HCT116 (cell line): Measurements from ENCODE around the gene TEAD1. TPM values are rescaled to one million over a fixed set of nuclear protein-coding genes. Genes with fewer than 3 reads are reported as not detected.

Source experiments
- ATAC-seq: fragments of 200-7000 bp; cut with Tn5 transposase; 2 replicates; pipeline ENCODE4 v1.9.1; 2020; ENCODE audit warnings: mild to moderate bottlenecking, moderate library complexity
- BruUV-seq: library from RNA; stranded (reverse); fragments of 400-500 nt; replicated peaks from 2 replicates; lab custom pipeline; 2021; lab: Mats Ljungman, UMichigan
- CTCF ChIA-PET: fragments of 300-600 bp; sonication (Branson Sonifier 250); formaldehyde crosslinking; loops from one replicate; lab custom pipeline; 2021; ENCODE audit warnings: antibody characterized with exemption; lab: Charles Lee
- POLR2A ChIA-PET: fragments of 300-600, 350-600 bp; sonication (Branson Sonifier 250); formaldehyde crosslinking; loops from one replicate; lab custom pipeline; 2021; ENCODE audit warnings: antibody characterized with exemption; lab: Charles Lee
- RAD21 ChIA-PET, 2 experiments: fragments of 300-600 bp; sonication (Branson Sonifier 250); formaldehyde crosslinking; loops; one replicate each; lab custom pipeline; 2023; ENCODE audit warnings: low total read pairs in 2 of 2; ENCODE audit not compliant: uncharacterized antibody in 2 of 2, unreplicated experiment in 2 of 2, low non-redundant PET in 1 of 2; lab: Charles Lee
- DNase-seq: peaks from one replicate; pipeline ENCODE4 v3.0.0-alpha.2; 2010; ENCODE audit warnings: low read depth, low spot score
- H2AFZ ChIP-seq: fragments of 200-600 bp; shearing (Covaris generic), sonication (generic); 2 replicates; pipeline ENCODE4 v1.6.1; 2017; ENCODE audit warnings: low read depth, mixed run types, mixed read lengths, antibody characterized with exemption, low read length; ENCODE audit not compliant: poor library complexity, severe bottlenecking
- H3K27ac ChIP-seq: 2 replicates; pipeline ENCODE4 v1.5.1; 2012; ENCODE audit warnings: low read depth, low read length
- H3K27me3 ChIP-seq: fragments of 200-600 bp; sonication (generic); 2 replicates; pipeline ENCODE4 v1.6.1; 2016; ENCODE audit warnings: mixed run types, low read length, mixed read lengths; ENCODE audit not compliant: insufficient read depth
- H3K36me3 ChIP-seq, 2 experiments: fragments of 200-500 bp in 1 of 2; fragments of 200-600 bp in 1 of 2; sonication (Bioruptor generic) in 1 of 2; sonication (generic) in 1 of 2; 2 replicates each; pipeline versions ENCODE4 v1.5.1 to v1.6.1; 2014 to 2016; ENCODE audit warnings: low read length in 2 of 2, inconsistent platforms in 1 of 2, mixed read lengths in 1 of 2, mixed run types in 1 of 2; ENCODE audit not compliant: insufficient read depth in 2 of 2, control insufficient read depth in 1 of 2
- H3K4me1 ChIP-seq, 2 experiments: fragments of 200-600 bp in 1 of 2; sonication (generic) in 1 of 2; 2 replicates each; pipeline versions ENCODE4 v1.5.1 to v1.6.1; 2012 to 2017; ENCODE audit warnings: low read length in 2 of 2, inconsistent platforms in 1 of 2, mild to moderate bottlenecking in 1 of 2, mixed read lengths in 1 of 2, mixed run types in 1 of 2, moderate library complexity in 1 of 2; ENCODE audit not compliant: insufficient read depth in 2 of 2, control insufficient read depth in 1 of 2
- H3K4me2 ChIP-seq: fragments of 200-600 bp; sonication (generic); 2 replicates; pipeline ENCODE4 v1.6.1; 2017; ENCODE audit warnings: mixed run types, low read length, mixed read lengths
- H3K4me3 ChIP-seq, 2 experiments: fragments of 200-600 bp in 1 of 2; sonication (generic) in 1 of 2; replicated peaks in 1 of 2; 2 replicates each; pipeline ENCODE4 v1.5.1; 2011 to 2016; ENCODE audit warnings: low read length in 2 of 2, control low read depth in 1 of 2, low read depth in 1 of 2, mild to moderate bottlenecking in 1 of 2, mixed read lengths in 1 of 2, mixed run types in 1 of 2
- H3K79me2 ChIP-seq: fragments of 200-600 bp; sonication (generic); 2 replicates; pipeline ENCODE4 v1.6.1; 2017; ENCODE audit warnings: mild to moderate bottlenecking, mixed run types, low read length, moderate library complexity, mixed read lengths; ENCODE audit not compliant: insufficient read depth
- H3K9ac ChIP-seq: fragments of 200-600 bp; sonication (generic); 2 replicates; pipeline ENCODE4 v1.6.1; 2016; ENCODE audit warnings: low read length, mixed read lengths
- H3K9me2 ChIP-seq: fragments of 200-600 bp; sonication (generic), shearing (Covaris generic); 2 replicates; pipeline ENCODE4 v1.6.1; 2017; ENCODE audit warnings: mixed run types, mild to moderate bottlenecking, moderate library complexity; ENCODE audit not compliant: insufficient read depth
- H3K9me3 ChIP-seq, 2 experiments: fragments of 200-500 bp in 1 of 2; fragments of 200-600 bp in 1 of 2; sonication (Bioruptor generic) in 1 of 2; sonication (generic) in 1 of 2; 2 replicates each; pipeline ENCODE4 v1.6.1; 2014 to 2017; ENCODE audit warnings: low read length in 2 of 2, mixed read lengths in 2 of 2, inconsistent platforms in 1 of 2, low read depth in 1 of 2, mild to moderate bottlenecking in 1 of 2, mixed run types in 1 of 2, moderate library complexity in 1 of 2; ENCODE audit not compliant: control insufficient read depth in 1 of 2, insufficient read depth in 1 of 2
- H4K20me1 ChIP-seq: fragments of 200-600 bp; sonication (generic), shearing (Covaris generic); 2 replicates; pipeline ENCODE4 v1.6.1; 2017; ENCODE audit warnings: mixed run types, mild to moderate bottlenecking, moderate library complexity; ENCODE audit not compliant: insufficient read depth
- EGR1 ChIP-seq: IDR thresholded peaks from 2 replicates; pipeline ENCODE4 v1.6.1; 2012; ENCODE audit warnings: low read depth
- ZNF274 ChIP-seq: fragments of 200-500 bp; sonication (Bioruptor generic); IDR thresholded peaks from 2 replicates; pipeline ENCODE4 v1.6.1; 2014; ENCODE audit warnings: mild to moderate bottlenecking, low read depth, low read length, inconsistent platforms
- intact Hi-C: fragments of 100-400 bp; cut with micrococcal nuclease; formaldehyde crosslinking; loops from 2 replicates; pipeline ENCODE4 v1.10.0; 2022
- total RNA-seq: library from RNA; stranded (reverse); gene quantifications from one replicate; pipeline ENCODE4 v1.2.1, GENCODE V29; 2021; ENCODE audit not compliant: unreplicated experiment

The TEAD1 gene
- total RNA-seq, 1 experiment from 2014 or later: 103 TPM

- no TSS peak for BruUV-seq
- H3K4me2 ChIP-seq: no peak overlapping the region
- DNase-seq (no peak), ATAC-seq (no peak)
- CTCF ChIA-PET: no interaction called here
- no peaks in the 10 kb centered on the region for H3K4me1 ChIP-seq
- no peaks in the 10 kb centered on the region for H4K20me1 ChIP-seq
- POLR2A ChIA-PET: no interaction called here
- H3K9ac ChIP-seq: no peak overlapping the region
- H3K27me3 ChIP-seq: no peaks in the 10 kb centered on the region
- no peak overlapping the region for H2AFZ ChIP-seq
- RAD21 ChIA-PET: no interaction called here
- H3K79me2 ChIP-seq: no peaks in the 10 kb centered on the region
- intact Hi-C loops: no loop called here
- TF ChIP-seq ZNF274: no peak
- TF ChIP-seq, all 23 proteins: peak for 0
- H3K27ac ChIP-seq: no peak overlapping the region
- H3K36me3 ChIP-seq: no peaks in the 10 kb centered on the region
- peaks cover 0 to 8% of the 10 kb centered on the region in 2 experiments; a peak in 3 of 4 replicates for H3K9me3 ChIP-seq
- no peaks in the 10 kb centered on the region for H3K9me2 ChIP-seq
- no peak overlapping the region for H3K4me3 ChIP-seq
Measured at GRCh38 chr11:12628314-12628713, 45.9 kb upstream of the TEAD1 start.

GRCh38 chr11:12629601-12630313, 44.5 kb upstream of the TEAD1 start:
- no peaks in the 10 kb centered on the region for H3K36me3 ChIP-seq
- no peaks in the 10 kb centered on the region for H3K79me2 ChIP-seq
- no peaks in the 10 kb centered on the region for H3K27me3 ChIP-seq
- no peaks in the 10 kb centered on the region for H4K20me1 ChIP-seq
- H3K9ac ChIP-seq: no peak overlapping the region
- ATAC-seq (no peak), DNase-seq (no peak)
- no peak for TF ChIP-seq EGR1
- no TSS peak for BruUV-seq
- CTCF ChIA-PET: no interaction called here
- POLR2A ChIA-PET: no interaction called here
- no peaks in the 10 kb centered on the region for H3K4me1 ChIP-seq
- H3K4me3 ChIP-seq: no peak overlapping the region
- no peak overlapping the region for H3K27ac ChIP-seq
- RAD21 ChIA-PET: no interaction called here
- H2AFZ ChIP-seq: no peak overlapping the region
- H3K9me3 ChIP-seq: peaks cover 0 to 2% of the 10 kb centered on the region in 2 experiments; a peak in 1 of 4 replicates
- intact Hi-C loops: no loop called here
- no peak overlapping the region for H3K4me2 ChIP-seq
- H3K9me2 ChIP-seq: no peaks in the 10 kb centered on the region
